TTC549 (cell line): ENCODE measurements around the gene COX5A.

Source experiments
- FAIRE-seq: peaks from 2 replicates; lab custom pipeline; 2012; peaks lifted over from hg19 to GRCh38; lab: Jason Lieb, UNC

The COX5A gene

DNA sequence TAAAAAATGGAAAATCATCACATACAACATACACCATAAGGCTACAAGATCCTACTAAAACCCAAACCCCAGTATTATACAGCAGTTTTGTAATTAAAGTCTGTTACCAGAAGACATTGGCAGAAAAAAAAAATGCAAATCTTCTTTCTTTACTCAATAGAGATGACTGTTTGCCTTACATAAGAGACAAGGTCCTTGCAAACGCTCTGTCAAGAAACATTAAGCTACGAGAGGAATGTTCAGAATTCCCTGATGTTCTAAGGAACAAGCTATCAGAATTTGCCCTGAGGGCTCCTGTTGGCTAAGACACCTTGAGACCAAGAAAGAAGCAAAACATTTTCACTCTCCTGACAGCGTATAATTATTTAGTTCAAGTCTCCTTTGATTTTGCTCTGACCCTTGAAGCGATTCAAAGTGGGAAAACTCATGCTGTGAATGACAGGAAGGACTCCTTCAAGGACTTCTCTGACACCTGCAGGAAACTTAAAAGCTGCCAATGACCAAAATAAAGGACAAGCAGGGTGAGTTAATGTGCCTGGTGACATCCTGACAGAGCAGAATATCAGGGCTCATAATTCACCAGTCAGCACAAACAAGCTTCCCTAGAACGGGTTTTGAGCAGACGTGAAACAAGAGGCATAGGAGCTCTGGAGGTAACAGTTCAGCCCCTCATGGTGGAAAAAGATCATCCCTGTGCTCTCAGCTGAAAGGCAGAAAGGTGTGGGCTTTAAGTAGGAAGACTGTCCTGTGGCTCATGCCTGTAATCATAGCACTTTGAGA lies 67.2 kb downstream of the COX5A start:
- FAIRE-seq: no peak
